ENCODE data around the gene FOCAD. TPM values are rescaled to one million over a fixed set of nuclear protein-coding genes. Genes with fewer than 3 reads are reported as not detected.

The FOCAD gene
- total and polyA plus RNA-seq, 7 donors, result 7.4 to 51.5 (median 25.5) TPM

GRCh38 chr9:20788526-20789451 is 104.7 kb downstream of the FOCAD start:
- DNase-seq, result no peak
- Histone ChIP-seq H3K27ac (no peak overlapping the region), H3K36me3 (peaks cover 0 to 17% (median 0%) of the 10 kb centered on the region in 4 donors), H3K4me1 (no peaks in the 10 kb centered on the region), H3K27me3 (no peaks in the 10 kb centered on the region), H3K4me3 (no peak overlapping the region), H3K9me3 (no peaks in the 10 kb centered on the region)
- intact Hi-C loops (cut with DNase I), result no loop called here
- TF ChIP-seq EP300 (IDR thresholded peaks at IDR 0.05) (no peak), CTCF (IDR thresholded peaks at IDR 0.05) (no peak), POLR2A (IDR thresholded peaks at IDR 0.05) (no peak), POLR2AphosphoS5 (IDR thresholded peaks at IDR 0.05) (no peak)
- WGBS, 2 donors, result 78 to 82% methylated on average over 3 of the region's 3 CpGs

DNA sequence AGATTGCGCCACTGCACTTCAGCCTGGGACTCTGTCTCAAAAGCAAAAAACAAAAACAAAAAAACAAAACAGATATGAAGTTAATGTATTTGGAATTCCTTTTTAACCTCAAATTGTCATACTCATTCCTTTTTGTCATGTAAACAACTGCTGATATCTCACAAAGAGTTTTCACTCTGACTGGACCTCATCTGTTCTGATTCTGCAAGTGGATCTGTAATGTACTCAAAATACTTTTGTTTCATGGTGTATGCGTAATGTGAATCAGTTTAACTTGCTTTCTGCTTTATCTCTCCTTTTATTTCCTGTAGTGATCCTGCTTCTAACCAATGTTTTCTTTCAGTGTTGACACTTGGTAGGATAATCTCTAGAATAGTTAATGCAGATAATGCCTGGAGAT is 106.7 kb downstream of the FOCAD start:
- Histone ChIP-seq H3K27ac (no peak overlapping the region), H3K4me1 (no peaks in the 10 kb centered on the region), H3K36me3 (peaks cover 0 to 17% (median 0%) of the 10 kb centered on the region in 4 donors), H3K4me3 (no peak overlapping the region), H3K9me3 (no peaks in the 10 kb centered on the region), H3K27me3 (no peaks in the 10 kb centered on the region)
- intact Hi-C loops (cut with DNase I), result no loop called here
- DNase-seq, result no peak
- no peak for TF ChIP-seq POLR2A (IDR thresholded peaks at IDR 0.05)
- TF ChIP-seq EP300 (IDR thresholded peaks at IDR 0.05), result no peak
- no peak for TF ChIP-seq POLR2AphosphoS5 (IDR thresholded peaks at IDR 0.05)
- no peak for TF ChIP-seq CTCF (IDR thresholded peaks at IDR 0.05)
- WGBS, 2 donors, result 96 to 98% methylated on average over 2 of the region's 2 CpGs

DNA sequence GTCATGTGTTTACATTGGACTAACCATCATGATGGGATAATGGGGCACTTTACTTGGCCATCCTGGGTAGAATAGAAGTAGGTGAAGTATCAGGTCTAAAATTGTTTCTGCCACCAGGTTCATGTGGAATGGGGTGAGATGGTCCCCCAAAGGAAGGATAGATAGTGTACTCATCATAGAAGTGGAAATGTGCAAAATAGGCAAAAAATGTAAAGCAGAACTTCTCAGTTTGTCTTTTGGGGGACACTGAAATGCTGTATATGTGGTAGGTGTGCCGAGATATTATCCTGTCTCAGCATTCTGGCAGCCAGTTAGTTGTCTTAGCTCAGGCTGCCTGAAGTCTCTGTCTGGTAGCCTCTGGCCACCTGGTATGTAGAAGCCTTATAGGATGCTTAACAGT is 107.6 kb downstream of the FOCAD start:
- H3K9me3 ChIP-seq, result no peaks in the 10 kb centered on the region
- DNase-seq, result no peak
- 95 to 96% methylated on average over 1 of the region's 1 CpG for WGBS, 2 donors
- no peaks in the 10 kb centered on the region for H3K4me1 ChIP-seq
- no peak overlapping the region for H3K4me3 ChIP-seq
- peaks cover 0 to 17% (median 0%) of the 10 kb centered on the region in 4 donors for H3K36me3 ChIP-seq
- intact Hi-C loops (cut with DNase I), result no loop called here
- no peak overlapping the region for H3K27ac ChIP-seq
- no peak for TF ChIP-seq EP300 (IDR thresholded peaks at IDR 0.05)
- no peak for TF ChIP-seq POLR2AphosphoS5 (IDR thresholded peaks at IDR 0.05)
- TF ChIP-seq POLR2A (IDR thresholded peaks at IDR 0.05), result no peak
- no peak for TF ChIP-seq CTCF (IDR thresholded peaks at IDR 0.05)
- no peaks in the 10 kb centered on the region for H3K27me3 ChIP-seq

- 82 to 92% methylated on average over 11 of the region's 11 CpGs for WGBS, 2 donors
- DNase-seq, result no peak
- intact Hi-C loops (cut with DNase I), result no loop called here
- no peaks in the 10 kb centered on the region for H3K27me3 ChIP-seq
- peaks cover 0 to 6% (median 0%) of the 10 kb centered on the region in 4 donors for H3K4me1 ChIP-seq
- TF ChIP-seq CTCF (IDR thresholded peaks at IDR 0.05) (no peak), POLR2A (IDR thresholded peaks at IDR 0.05) (no peak), EP300 (IDR thresholded peaks at IDR 0.05) (no peak), POLR2AphosphoS5 (IDR thresholded peaks at IDR 0.05) (no peak)
- no peaks in the 10 kb centered on the region for H3K9me3 ChIP-seq
- no peaks in the 10 kb centered on the region for H3K36me3 ChIP-seq
- no peak overlapping the region for H3K4me3 ChIP-seq
- H3K27ac ChIP-seq, result no peak overlapping the region
These were observed 120.6 kb downstream of the FOCAD start for GRCh38 chr9:20804489-20805250.
